NT2/D1 (cell line): ENCODE measurements around the gene CBX8.

ENCODE experiments used
- SUZ12 ChIP-seq: IDR thresholded peaks from 2 replicates; pipeline ENCODE4 v1.6.1; 2011; ENCODE audit not compliant: insufficient read length, insufficient read depth; ENCODE audit errors: extremely low read depth
- YY1 ChIP-seq: IDR thresholded peaks from 2 replicates; pipeline ENCODE4 v1.6.1; 2011; ENCODE audit not compliant: insufficient read length, insufficient read depth
- ZNF274 ChIP-seq: IDR thresholded peaks from 2 replicates; pipeline ENCODE4 v1.6.1; 2011; ENCODE audit warnings: mild to moderate bottlenecking, low read depth, low read length

DNA sequence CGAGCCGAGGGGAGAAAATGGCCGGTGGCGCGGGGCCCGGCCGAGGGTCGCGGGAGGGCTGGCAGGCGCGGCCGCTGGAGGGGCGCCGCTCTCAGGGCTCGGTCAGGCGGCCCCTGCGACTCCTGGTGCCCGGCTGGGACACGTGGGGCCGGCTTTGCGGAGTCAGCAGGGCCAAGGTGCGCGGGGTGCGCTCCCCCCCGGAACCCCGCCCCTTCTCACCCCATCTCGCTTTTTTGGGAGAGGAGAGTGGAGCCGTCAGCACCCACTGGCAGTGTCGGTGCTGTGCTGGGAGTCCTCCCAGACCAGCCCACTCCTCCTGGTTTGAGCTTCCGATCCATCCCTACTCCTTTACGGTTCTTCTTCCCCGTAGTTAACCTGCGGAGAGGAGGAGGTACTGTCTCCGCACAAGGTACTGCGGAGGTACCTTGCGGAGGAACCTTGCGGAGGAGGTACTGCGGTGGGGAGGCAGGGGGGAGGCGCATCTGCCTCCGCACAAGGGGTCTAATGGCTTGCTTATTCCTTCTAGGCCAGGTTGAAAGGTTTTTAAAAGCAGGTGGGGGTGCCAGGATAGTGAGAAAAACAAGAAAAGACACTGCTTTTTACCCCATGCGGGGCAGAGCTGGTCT, 19.1 kb upstream of the CBX8 start:
- peak; percentile 12 for TF ChIP-seq SUZ12
- TF ChIP-seq YY1: no peak
- TF ChIP-seq ZNF274: no peak
